RCC 7860 (cell line): ENCODE measurements around the gene ADCY4.
"Not testable (repeated sequence)": the region's sequence is repeated elsewhere in the genome, so short reads cannot be mapped to it uniquely, and the experiment has no call there.

ENCODE experiments used
- DNase-seq: peaks from one replicate; pipeline ENCODE4 v3.0.0-alpha.2; 2015; ENCODE audit warnings: low spot score
- FAIRE-seq: peaks from 2 replicates; lab custom pipeline; 2012; peaks lifted over from hg19 to GRCh38; lab: Jason Lieb, UNC

Gene ADCY4

GRCh38 chr14:24340606-24341005 is 5.7 kb upstream of the ADCY4 start:
- FAIRE-seq: no peak

GRCh38 chr14:24339284-24340151 is 4.6 kb upstream of the ADCY4 start, which contains the start of gene RIPK3:
RIPK3 (minus strand) TSS chr14:24339991; CDS start chr14:24339826, 165 bp downstream.
- DNase-seq: no peak
- FAIRE-seq: no peak

More at GRCh38 chr14:24340606-24341005, 5.7 kb upstream of the ADCY4 start:
- no peak for DNase-seq

GRCh38 chr14:24338843-24339242 is 4.0 kb upstream of the ADCY4 start:
- FAIRE-seq (no peak), DNase-seq (no peak)

GRCh38 chr14:24337824-24338175 is 2.9 kb upstream of the ADCY4 start:
- no peak for DNase-seq
- no peak for FAIRE-seq

GRCh38 chr14:24337144-24337823 is 2.4 kb upstream of the ADCY4 start:
- DNase-seq (no peak), FAIRE-seq (no peak)

- DNase-seq (no peak), FAIRE-seq (no peak)
These were observed 745 bp upstream of the ADCY4 start for GRCh38 chr14:24335461-24336171.

- FAIRE-seq: no peak
These were observed 2.4 kb downstream of the ADCY4 start for GRCh38 chr14:24332268-24332993.

GRCh38 chr14:24331731-24332267 is 3.1 kb downstream of the ADCY4 start:
- FAIRE-seq (no peak), DNase-seq (no peak)

More at GRCh38 chr14:24332268-24332993, 2.4 kb downstream of the ADCY4 start:
- DNase-seq: peak; percentile 7

- no peak for FAIRE-seq
- no peak for DNase-seq
These were observed 3.7 kb downstream of the ADCY4 start for GRCh38 chr14:24330973-24331674.

- no peak for DNase-seq
- no peak for FAIRE-seq
These were observed 5.1 kb downstream of the ADCY4 start for GRCh38 chr14:24329736-24330135.

GRCh38 chr14:24329073-24329663 is 5.7 kb downstream of the ADCY4 start:
- FAIRE-seq (no peak), DNase-seq (no peak)

GRCh38 chr14:24327914-24328313 is 7.0 kb downstream of the ADCY4 start:
- not testable (repeated sequence) for FAIRE-seq, DNase-seq

GRCh38 chr14:24327303-24327702 is 7.6 kb downstream of the ADCY4 start:
- FAIRE-seq: no peak
- no peak for DNase-seq

- no peak for FAIRE-seq
- DNase-seq: no peak
These were observed 8.9 kb downstream of the ADCY4 start for GRCh38 chr14:24325963-24326362.

GRCh38 chr14:24325041-24325530 is 9.8 kb downstream of the ADCY4 start:
- no peak for FAIRE-seq

GRCh38 chr14:24324024-24324423 is 10.8 kb downstream of the ADCY4 start:
- FAIRE-seq (no peak), DNase-seq (no peak)

More at GRCh38 chr14:24325041-24325530, 9.8 kb downstream of the ADCY4 start:
- no peak for DNase-seq

- FAIRE-seq: no peak
- DNase-seq: no peak
These were observed 11.5 kb downstream of the ADCY4 start for GRCh38 chr14:24323341-24323740.

- DNase-seq: no peak
- no peak for FAIRE-seq
These were observed 12.2 kb downstream of the ADCY4 start for GRCh38 chr14:24322672-24323071.
